Cardiac atrium fibroblast (primary cell): Measurements from ENCODE around the gene TBC1D3K. TPM values are rescaled to one million over a fixed set of nuclear protein-coding genes. Genes with fewer than 3 reads are reported as not detected.

Experiments
- total RNA-seq: library from RNA; depleted of rRNA; stranded (reverse); fragments of >200 nt; gene quantifications from 2 replicates; pipeline ENCODE4 v1.2.3, GENCODE V29; 2015

TBC1D3K gene
- total RNA-seq = not detected in 2 replicates

DNA sequence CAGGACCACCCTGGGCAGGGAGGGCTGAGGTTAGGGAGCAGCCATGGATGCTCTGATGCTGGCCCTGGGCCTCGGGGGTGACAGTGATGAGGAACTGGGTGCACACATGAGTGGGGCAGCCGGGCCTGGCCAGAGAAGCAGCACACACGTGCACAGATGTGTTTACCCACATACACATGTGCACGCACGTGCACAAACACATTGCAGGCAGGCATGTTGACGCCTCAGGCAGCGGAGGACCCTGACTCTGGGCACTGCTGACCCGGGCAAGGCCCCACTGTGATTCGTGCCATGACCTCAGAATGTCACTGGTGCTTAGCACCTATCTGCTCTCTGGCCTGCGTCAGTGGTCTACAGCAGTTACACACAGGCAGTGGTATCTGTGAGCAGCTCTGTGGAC lies at the start of gene TBC1D3K:
Gene TBC1D3K, plus strand, starts transcription at position 301 of the 400 bp plus-strand sequence. CDS start 1,585 bp downstream, outside the sequence.

Other genes starting within 250 kb of the TBC1D3K start
- gene HNF1B, start 179.4 kb upstream of the TBC1D3K start, total RNA-seq = 0.54 TPM in 1 of 2 replicates, not detected in the other
- 0.32 and 2.2 TPM in 2 replicates for gene TBC1D3L, start 64.6 kb downstream of the TBC1D3K start, total RNA-seq
- gene TBC1D3D, start 79.6 kb downstream of the TBC1D3K start, total RNA-seq = 0.18 and 0.97 TPM in 2 replicates
- 0.54 TPM in 1 of 2 replicates, not detected in the other for gene TBC1D3C, start 144.2 kb downstream of the TBC1D3K start, total RNA-seq
- gene TBC1D3E, start 203.5 kb downstream of the TBC1D3K start, total RNA-seq = not detected in 2 replicates